ENCODE results near the gene GTPBP2.
A peak's percentile ranks its signal among the peaks of the same experiment; 100 is the strongest.

Gene GTPBP2

GRCh38 chr6:43629505-43630300, 639 bp upstream of the GTPBP2 start:
- DNase-seq (ENCODE audit: low read depth in 2 of 2): peak; percentile 99
- peak overlapping the region; percentile 82 to 94 for H3K4me3 ChIP-seq (replicated peaks in 1 of 2; ENCODE audit: low read depth in 2 of 2, low read length in 2 of 2)
- TF ChIP-seq CTCF (IDR thresholded peaks at IDR 0.05; ENCODE audit: low read depth, low read length): no peak

- TF ChIP-seq CTCF (IDR thresholded peaks at IDR 0.05; ENCODE audit: low read depth, low read length): no peak
- peak overlapping the region; percentile 82 to 94 for H3K4me3 ChIP-seq (replicated peaks in 1 of 2; ENCODE audit: low read depth in 2 of 2, low read length in 2 of 2)
- peak; percentile 49 to 54 for DNase-seq (ENCODE audit: low read depth in 2 of 2)
These were observed 516 bp downstream of the GTPBP2 start for GRCh38 chr6:43628393-43629103.

- TF ChIP-seq CTCF (IDR thresholded peaks at IDR 0.05; ENCODE audit: low read depth, low read length): no peak
- H3K4me3 ChIP-seq (replicated peaks in 1 of 2; ENCODE audit: low read depth in 2 of 2, low read length in 2 of 2): peak overlapping the region in 1 of 2 donors; percentile 82
- DNase-seq (ENCODE audit: low read depth in 2 of 2): peak; percentile 95 to 99
These were observed 1.8 kb downstream of the GTPBP2 start for GRCh38 chr6:43627008-43627825.

- TF ChIP-seq CTCF (IDR thresholded peaks at IDR 0.05; ENCODE audit: low read depth, low read length): no peak
- H3K4me3 ChIP-seq (replicated peaks in 1 of 2; ENCODE audit: low read depth in 2 of 2, low read length in 2 of 2): no peak overlapping the region
- no peak for DNase-seq (ENCODE audit: low read depth in 2 of 2)
These were observed 3.6 kb downstream of the GTPBP2 start for GRCh38 chr6:43625393-43625992.

GRCh38 chr6:43624786-43625288, 4.2 kb downstream of the GTPBP2 start:
- no peak overlapping the region for H3K4me3 ChIP-seq (replicated peaks in 1 of 2; ENCODE audit: low read depth in 2 of 2, low read length in 2 of 2)
- DNase-seq (ENCODE audit: low read depth in 2 of 2): no peak
- TF ChIP-seq CTCF (IDR thresholded peaks at IDR 0.05; ENCODE audit: low read depth, low read length): no peak
